Activated CD4-positive, alpha-beta memory T cell treated with anti-CD3 and anti-CD28 coated beads, Interleukin-2, amount 10 ng/mL, durations not matched to agents 7 days and 5 days (primary cell): Measurements from ENCODE around the gene CRIP1. TPM values are rescaled to one million over a fixed set of nuclear protein-coding genes. Genes with fewer than 3 reads are reported as not detected.

Experiments used
- CTCF ChIA-PET: fragments of 350-600 bp; sonication (Branson Sonifier 250); formaldehyde crosslinking; loops from one replicate; lab custom pipeline; 2021; ENCODE audit warnings: antibody characterized with exemption, inconsistent platforms; lab: Charles Lee
- POLR2A ChIA-PET: fragments of 350-600 bp; sonication (Branson Sonifier 250); formaldehyde crosslinking; loops from one replicate; lab custom pipeline; 2021; ENCODE audit warnings: antibody characterized with exemption; lab: Charles Lee
- DNase-seq: peaks from one replicate; pipeline ENCODE4 v3.0.0-alpha.2; 2020
- H3K27ac Mint-ChIP-seq: one replicate; pipeline ENCODE4 v1.8.0; 2021; ENCODE audit warnings: mild to moderate bottlenecking, mixed read lengths
- H3K27me3 Mint-ChIP-seq: one replicate; pipeline ENCODE4 v1.8.0; 2021; ENCODE audit warnings: mixed read lengths
- H3K36me3 Mint-ChIP-seq: one replicate; pipeline ENCODE4 v1.8.0; 2021; ENCODE audit warnings: low read depth, mixed read lengths
- H3K4me1 Mint-ChIP-seq: one replicate; pipeline ENCODE4 v1.8.0; 2021; ENCODE audit warnings: mixed read lengths
- H3K4me3 Mint-ChIP-seq: one replicate; pipeline ENCODE4 v1.8.0; 2021; ENCODE audit warnings: mild to moderate bottlenecking, mixed read lengths
- H3K9me3 Mint-ChIP-seq: one replicate; pipeline ENCODE4 v1.8.0; 2021; ENCODE audit warnings: mixed read lengths
- total RNA-seq, 2 experiments: library from RNA; stranded (reverse); gene quantifications; one replicate each; pipeline ENCODE4 v1.2.3, GENCODE V29; 2021

CRIP1 gene
- total RNA-seq, 2 experiments from 2014 or later, result 875 to 883 TPM

DNA sequence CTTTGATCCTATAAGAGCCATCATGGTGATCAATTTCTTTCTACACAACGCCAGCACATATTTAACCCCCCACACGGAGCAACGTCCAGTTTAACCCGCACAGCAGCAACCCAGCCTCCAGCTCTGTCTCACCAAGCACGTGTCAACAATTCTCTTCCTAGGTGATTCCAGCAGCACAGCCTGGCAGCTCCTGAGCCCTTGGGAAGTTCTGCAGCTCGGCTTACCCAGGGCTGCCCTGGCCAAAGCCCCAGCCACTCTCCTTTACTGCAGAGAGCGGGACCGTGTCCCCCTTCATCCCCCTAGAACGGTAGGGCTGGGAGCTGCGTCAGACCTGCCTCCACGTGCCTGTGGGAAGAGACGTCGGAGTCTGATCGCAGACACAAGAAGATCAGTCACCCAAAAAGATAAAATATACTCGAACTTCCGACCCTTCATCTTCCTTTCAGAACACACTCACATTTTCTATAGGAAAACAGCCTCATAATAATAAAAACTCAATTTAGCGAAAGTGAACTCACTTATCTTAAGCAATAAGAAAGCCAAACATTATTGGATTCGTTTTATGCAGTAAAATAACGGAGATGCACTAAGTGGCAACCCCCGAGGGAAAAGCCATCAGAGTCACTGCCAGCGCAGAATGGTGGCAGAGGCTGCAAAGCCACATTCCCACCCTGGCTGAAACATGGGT lies 47.3 kb downstream of the CRIP1 start:
- Mint-ChIP-seq H3K27me3 (no peaks in the 10 kb centered on the region), H3K9me3 (no peaks in the 10 kb centered on the region), H3K4me3 (no peak overlapping the region), H3K27ac (no peak overlapping the region), H3K36me3 (no peaks in the 10 kb centered on the region), H3K4me1 (peaks cover 23% of the 10 kb centered on the region)
- CTCF ChIA-PET, result no interaction called here
- no peak for DNase-seq
- POLR2A ChIA-PET, result no interaction called here

DNA sequence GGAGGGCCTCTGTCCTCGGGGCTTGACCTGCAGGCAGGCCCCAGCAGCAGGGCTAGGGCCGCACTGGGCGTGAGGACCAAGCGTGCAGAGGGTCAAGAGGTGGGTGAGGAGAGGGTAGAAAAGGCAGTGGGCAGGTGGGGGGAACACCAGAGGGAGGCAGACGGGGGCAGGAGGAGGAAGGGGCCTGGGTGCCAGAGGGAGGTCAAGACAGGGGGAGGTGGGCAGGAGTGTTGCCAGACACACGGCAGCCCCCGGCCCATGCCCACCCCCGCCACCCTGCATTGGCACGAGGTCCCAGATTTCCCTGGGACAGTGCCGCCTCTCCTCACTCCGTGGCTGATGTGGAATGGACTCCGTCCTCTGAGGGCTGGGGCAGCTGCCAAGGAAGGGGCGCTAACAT lies 47.9 kb downstream of the CRIP1 start:
- no peak for DNase-seq
- Mint-ChIP-seq H3K27me3 (no peaks in the 10 kb centered on the region), H3K27ac (no peak overlapping the region), H3K36me3 (no peaks in the 10 kb centered on the region), H3K4me3 (no peak overlapping the region), H3K4me1 (peaks cover 19% of the 10 kb centered on the region), H3K9me3 (no peaks in the 10 kb centered on the region)
- POLR2A ChIA-PET, result no interaction called here
- CTCF ChIA-PET, result no interaction called here

DNA sequence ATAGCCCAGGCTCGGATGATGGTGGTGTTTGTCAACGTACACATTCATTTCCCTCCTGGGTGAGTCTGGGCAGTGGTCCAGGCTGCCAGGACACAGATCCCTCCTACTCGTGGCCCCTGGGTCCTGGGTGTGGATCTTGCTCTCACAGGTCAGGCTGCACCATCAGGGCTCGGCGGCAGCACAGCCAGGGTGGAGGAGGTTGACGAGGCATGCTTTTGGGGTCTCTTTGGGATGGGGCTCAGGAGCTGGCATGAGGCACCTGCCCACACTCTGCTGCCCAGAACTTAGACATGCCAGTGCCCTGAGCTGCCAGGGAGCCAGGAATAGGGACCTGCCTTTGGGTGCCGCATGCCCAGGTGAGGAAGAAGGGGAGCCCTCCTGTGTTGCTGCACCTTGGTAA lies 49.4 kb downstream of the CRIP1 start:
- DNase-seq, result no peak

DNA sequence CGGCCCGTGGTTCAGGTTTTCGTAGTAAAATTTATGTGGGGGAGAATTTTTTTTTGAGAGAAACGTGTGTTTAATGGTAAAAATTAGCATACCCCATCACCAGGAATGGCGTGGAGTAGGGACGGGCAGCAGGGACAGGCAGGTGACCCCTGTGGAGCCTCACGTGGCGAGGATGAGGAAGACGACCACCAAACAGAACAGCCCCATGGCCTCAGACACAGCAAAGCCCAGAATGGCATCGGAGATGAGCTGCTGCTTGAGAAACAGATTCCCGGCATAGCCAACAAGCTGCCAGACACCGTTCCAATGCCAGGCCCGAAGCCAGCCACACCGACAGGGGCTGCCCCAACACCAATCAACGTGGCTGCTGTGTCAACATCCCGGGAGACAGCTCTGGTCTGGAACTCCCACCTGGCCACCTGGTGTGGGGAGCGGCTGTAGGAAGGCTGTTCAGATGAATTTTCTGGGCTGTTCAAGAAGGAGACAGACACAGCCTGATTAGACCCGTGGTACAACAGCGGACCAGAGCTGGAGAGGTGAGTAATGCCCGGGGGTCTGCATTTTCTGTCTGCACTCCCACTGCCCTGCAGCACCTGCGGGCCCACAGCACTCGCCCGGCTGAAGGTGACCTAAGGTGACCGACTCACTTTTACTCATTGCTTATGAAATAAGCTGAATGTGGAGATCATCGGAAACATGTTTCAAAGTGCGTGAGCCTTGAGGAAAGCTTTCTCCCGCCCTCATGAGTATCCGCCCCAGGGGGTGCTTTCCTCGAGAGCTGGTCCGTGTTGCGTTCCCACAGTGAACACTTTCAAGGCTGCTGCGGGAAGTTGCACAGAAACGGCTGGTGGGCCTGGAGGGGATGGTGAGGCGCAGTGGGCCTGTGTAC lies 50.2 kb downstream of the CRIP1 start:
- CTCF ChIA-PET, result interaction anchor here (0.5 to 1.3 kb wide), 3 partner anchors 8 to 216 kb away, joined by 3 to 6 read pairs (median 3); no protein-coding TSS in a partner anchor

More for the DNA sequence above, 49.4 kb downstream of the CRIP1 start:
- H3K4me1 Mint-ChIP-seq, result peaks cover 7% of the 10 kb centered on the region
- no peaks in the 10 kb centered on the region for H3K27me3 Mint-ChIP-seq
- ChIA-PET CTCF (interaction anchor here (1.2 kb wide), 1 partner anchor 12 kb away, joined by 3 read pairs; no protein-coding TSS in a partner anchor), POLR2A (no interaction called here)
- no peak overlapping the region for H3K27ac Mint-ChIP-seq
- H3K9me3 Mint-ChIP-seq, result no peaks in the 10 kb centered on the region
- H3K4me3 Mint-ChIP-seq, result no peak overlapping the region
- H3K36me3 Mint-ChIP-seq, result no peaks in the 10 kb centered on the region

DNA sequence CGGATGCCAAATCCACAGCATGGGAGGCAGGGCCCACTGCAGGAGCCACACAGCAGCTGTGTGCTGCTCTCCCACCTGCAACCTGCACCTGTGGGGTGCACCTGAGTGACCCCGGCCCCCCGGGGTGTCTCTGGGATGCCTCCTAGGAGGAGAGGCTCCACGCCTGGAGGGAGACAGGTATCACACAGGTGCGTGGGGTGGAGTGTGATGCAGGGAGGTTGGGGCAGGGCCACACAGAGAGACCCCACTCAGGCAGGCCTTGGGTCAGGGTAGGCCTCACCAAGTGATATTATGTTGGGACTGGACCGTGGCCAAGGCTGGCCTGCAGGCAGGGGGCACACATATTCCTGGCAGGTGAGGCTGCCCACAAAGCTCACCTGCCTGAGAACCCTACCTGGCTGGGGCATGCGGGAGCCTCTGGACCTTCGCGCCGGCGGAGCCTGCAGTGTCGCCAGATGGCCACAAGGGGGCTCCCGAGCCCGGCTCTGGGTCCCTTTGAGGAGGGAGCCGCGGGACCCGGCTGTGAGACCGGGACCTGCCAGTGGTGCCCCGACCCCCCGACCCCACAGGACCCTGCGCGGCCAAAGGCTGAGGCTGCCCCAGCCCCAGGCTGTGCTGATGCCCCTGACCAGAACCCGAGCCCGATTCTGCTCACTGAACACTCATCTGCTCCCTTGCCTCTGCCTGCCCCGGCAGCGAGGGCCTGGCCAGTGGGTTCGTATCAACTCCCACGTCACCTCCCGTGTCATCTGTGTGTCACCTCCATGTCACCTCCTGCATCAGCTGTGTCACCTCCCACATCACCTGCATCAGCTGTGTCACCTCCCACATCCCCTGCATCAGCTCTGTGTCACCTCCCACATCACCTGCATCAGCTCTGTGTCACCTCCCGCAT lies 51.1 kb downstream of the CRIP1 start:
- DNase-seq, result peak; percentile 74
- no peaks in the 10 kb centered on the region for H3K9me3 Mint-ChIP-seq
- no peak overlapping the region for H3K27ac Mint-ChIP-seq
- no peaks in the 10 kb centered on the region for H3K36me3 Mint-ChIP-seq
- peaks cover 1% of the 10 kb centered on the region for H3K4me1 Mint-ChIP-seq
- ChIA-PET POLR2A (no interaction called here), CTCF (interaction anchor here (0.5 to 1.3 kb wide), 5 partner anchors 7 to 1525 kb away, joined by 3 to 6 read pairs (median 4); no protein-coding TSS in a partner anchor)
- H3K4me3 Mint-ChIP-seq, result no peak overlapping the region
- H3K27me3 Mint-ChIP-seq, result peaks cover 5% of the 10 kb centered on the region

More for the DNA sequence above, 50.2 kb downstream of the CRIP1 start:
- H3K36me3 Mint-ChIP-seq, result no peaks in the 10 kb centered on the region
- no peak overlapping the region for H3K27ac Mint-ChIP-seq
- H3K4me1 Mint-ChIP-seq, result peaks cover 5% of the 10 kb centered on the region
- no peak overlapping the region for H3K4me3 Mint-ChIP-seq
- H3K9me3 Mint-ChIP-seq, result no peaks in the 10 kb centered on the region
- POLR2A ChIA-PET, result no interaction called here
- H3K27me3 Mint-ChIP-seq, result peaks cover 5% of the 10 kb centered on the region
- no peak for DNase-seq

Other genes with a start within 250 kb of the CRIP1 start
- 10 to 100 TPM; 44.2 to 45.7 TPM for gene BTBD6, start 238.4 kb upstream of the CRIP1 start, total RNA-seq
- gene BRF1, start 185.9 kb upstream of the CRIP1 start, total RNA-seq, result 10 to 100 TPM; 37.4 to 40.7 TPM
- gene PACS2, start 172.1 kb upstream of the CRIP1 start, total RNA-seq, result 10 to 100 TPM; 28.3 to 29.9 TPM
- gene TEX22, start 88.3 kb upstream of the CRIP1 start, total RNA-seq, result 1 to 10 TPM; 2.6 to 4.4 TPM
- 100 to 1,000 TPM in 1 of 2 experiments, 10 to 100 TPM in 1; 98.5 to 103 TPM for gene MTA1, start 67.1 kb upstream of the CRIP1 start, total RNA-seq
- 1 to 10 TPM; 1.8 to 1.9 TPM for gene CRIP2, start 12.1 kb upstream of the CRIP1 start, total RNA-seq
- gene TEDC1, start 4.4 kb downstream of the CRIP1 start, total RNA-seq, result 10 to 100 TPM; 44.1 to 47.0 TPM
- gene TMEM121, start 39.7 kb downstream of the CRIP1 start, total RNA-seq, result 1 to 10 TPM; 9.6 TPM